Stimulated activated naive CD8-positive, alpha-beta T cell treated with anti-CD3 and anti-CD28 coated beads, Interleukin-15, Interleukin-2, amounts not matched to agents 100 ng/mL and 50 ng/mL, for 24 hours (primary cell): Measurements from ENCODE around the gene DAGLB.
A peak's percentile ranks its signal among the peaks of the same experiment; 100 is the strongest.
"Not testable (repeated sequence)": the region's sequence is repeated elsewhere in the genome, so short reads cannot be mapped to it uniquely, and the experiment has no call there.

Source experiments
- H3K27ac Mint-ChIP-seq: one replicate; pipeline ENCODE4 v1.8.0; 2021; ENCODE audit warnings: mild to moderate bottlenecking, mixed read lengths
- H3K27me3 Mint-ChIP-seq: one replicate; pipeline ENCODE4 v1.8.0; 2021; ENCODE audit warnings: mixed read lengths
- H3K36me3 Mint-ChIP-seq: one replicate; pipeline ENCODE4 v1.8.0; 2021; ENCODE audit warnings: low read depth, mixed read lengths
- H3K4me1 Mint-ChIP-seq: one replicate; pipeline ENCODE4 v1.8.0; 2021; ENCODE audit warnings: low read depth, mixed read lengths
- H3K4me3 Mint-ChIP-seq: one replicate; pipeline ENCODE4 v1.8.0; 2021; ENCODE audit warnings: mild to moderate bottlenecking, mixed read lengths
- H3K9me3 Mint-ChIP-seq: one replicate; pipeline ENCODE4 v1.8.0; 2021; ENCODE audit warnings: mixed read lengths

Gene DAGLB

GRCh38 chr7:6477318-6477660 is 29.5 kb upstream of the DAGLB start:
- Mint-ChIP-seq H3K27ac (no peak overlapping the region), H3K4me3 (no peak overlapping the region), H3K36me3 (peaks cover 50% of the 10 kb centered on the region), H3K4me1 (peaks cover 75% of the 10 kb centered on the region), H3K9me3 (no peaks in the 10 kb centered on the region), H3K27me3 (no peaks in the 10 kb centered on the region)

DNA sequence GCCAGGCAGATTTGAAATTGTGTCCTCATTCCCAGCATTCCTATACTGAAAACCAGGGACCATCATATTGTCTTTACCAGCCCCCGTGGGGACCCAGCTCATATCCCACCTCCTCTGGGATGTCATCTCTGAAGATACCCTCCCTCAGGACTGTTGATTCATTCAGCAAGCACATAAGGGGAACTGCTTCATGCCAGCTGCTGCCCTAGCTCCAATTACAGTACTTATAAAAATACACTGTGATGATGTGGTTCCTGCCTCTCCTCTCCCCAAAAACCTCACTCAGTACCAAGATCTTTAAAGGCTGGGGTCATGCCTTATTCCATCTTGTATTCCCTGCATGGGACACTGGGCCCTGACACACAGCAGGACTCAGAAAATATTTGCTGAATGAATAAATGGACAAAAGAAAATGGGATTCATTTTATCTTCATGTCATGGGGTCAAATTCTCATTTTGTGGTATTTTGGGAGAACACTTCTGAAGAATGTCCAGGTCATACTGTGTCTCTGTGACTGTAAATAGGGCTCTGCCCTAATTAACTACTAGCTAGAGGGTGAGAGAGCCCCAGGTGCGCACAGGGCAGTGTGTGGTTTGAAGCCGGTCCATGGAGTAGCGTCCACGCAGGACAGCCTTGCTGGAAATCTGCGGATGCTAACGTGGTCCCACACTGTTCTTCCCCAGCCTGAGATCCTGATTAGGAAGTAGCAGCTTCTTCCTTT is 29.0 kb upstream of the DAGLB start:
- no peaks in the 10 kb centered on the region for H3K9me3 Mint-ChIP-seq
- peaks cover 70% of the 10 kb centered on the region for H3K4me1 Mint-ChIP-seq
- H3K36me3 Mint-ChIP-seq = peaks cover 54% of the 10 kb centered on the region
- H3K27me3 Mint-ChIP-seq = no peaks in the 10 kb centered on the region
- no peak overlapping the region for H3K4me3 Mint-ChIP-seq
- H3K27ac Mint-ChIP-seq = peak overlapping the region; percentile 52

DNA sequence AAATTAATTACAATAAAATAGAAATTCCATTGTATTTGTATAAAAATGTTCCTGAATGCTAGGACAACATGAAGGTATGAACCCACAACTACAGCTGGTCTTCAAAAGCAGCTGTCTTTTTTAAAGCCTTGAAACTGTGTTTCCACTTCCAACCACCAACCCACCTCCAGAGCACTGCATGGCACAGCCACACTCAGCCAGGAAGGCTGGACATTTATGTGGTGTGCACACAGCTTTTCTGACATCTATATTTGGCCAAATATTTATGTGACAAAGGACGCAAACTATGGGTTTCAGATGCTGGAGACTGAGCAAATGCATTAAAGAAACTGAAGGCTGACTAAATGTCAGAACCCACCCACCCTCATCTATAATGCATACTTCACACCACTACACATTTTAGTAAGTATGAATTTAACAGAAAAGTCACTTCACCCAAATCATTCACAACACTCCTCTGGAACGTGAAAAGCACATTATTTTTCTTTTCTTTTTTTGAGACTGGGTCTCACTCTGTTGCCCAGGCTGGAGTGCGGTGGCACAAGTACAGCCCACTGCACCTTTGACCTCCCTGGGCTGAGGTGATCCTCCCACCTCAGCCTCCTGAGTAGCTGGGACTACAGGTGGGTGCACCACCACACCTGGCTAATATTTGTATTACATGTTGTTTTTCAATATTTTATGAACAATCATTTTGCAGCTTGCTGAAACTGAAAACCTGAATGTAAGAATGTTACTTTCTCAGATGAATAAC is 27.9 kb upstream of the DAGLB start:
- Mint-ChIP-seq H3K27me3 (no peaks in the 10 kb centered on the region), H3K4me3 (no peak overlapping the region), H3K4me1 (peaks cover 58% of the 10 kb centered on the region), H3K36me3 (peaks cover 48% of the 10 kb centered on the region), H3K27ac (no peak overlapping the region), H3K9me3 (no peaks in the 10 kb centered on the region)

DNA sequence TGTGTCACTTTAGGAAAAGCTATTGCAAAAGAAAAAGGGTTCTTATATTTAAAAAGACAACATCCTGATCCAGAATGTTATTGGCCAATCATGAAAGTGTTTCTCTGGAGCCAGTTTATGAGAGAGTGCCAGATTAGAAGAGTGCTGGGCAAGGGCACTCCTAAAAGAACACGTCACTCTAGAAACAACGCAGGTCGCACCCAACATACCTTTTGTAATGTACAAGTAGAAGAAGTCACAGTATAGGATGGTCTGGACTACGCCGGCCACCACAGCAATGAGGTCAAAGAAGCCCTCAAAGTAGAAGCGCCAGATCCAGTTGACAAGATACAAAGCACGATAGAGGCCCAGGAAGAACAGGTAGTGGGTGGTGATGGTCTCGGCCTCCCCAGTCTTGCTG is 18.1 kb upstream of the DAGLB start:
- H3K36me3 Mint-ChIP-seq = peaks cover 59% of the 10 kb centered on the region
- H3K27ac Mint-ChIP-seq = peak overlapping the region; percentile 6
- H3K9me3 Mint-ChIP-seq = no peaks in the 10 kb centered on the region

GRCh38 chr7:6463609-6464008 is 15.9 kb upstream of the DAGLB start:
- H3K36me3 Mint-ChIP-seq = peaks cover 49% of the 10 kb centered on the region
- H3K27me3 Mint-ChIP-seq, H3K4me3 Mint-ChIP-seq, H3K9me3 Mint-ChIP-seq, H3K27ac Mint-ChIP-seq, H3K4me1 Mint-ChIP-seq: not testable (repeated sequence)

More for the DNA sequence above, 18.1 kb upstream of the DAGLB start:
- Mint-ChIP-seq H3K4me1 (no peaks in the 10 kb centered on the region), H3K27me3 (no peaks in the 10 kb centered on the region), H3K4me3 (no peak overlapping the region)

GRCh38 chr7:6461946-6462550 is 14.3 kb upstream of the DAGLB start:
- no peaks in the 10 kb centered on the region for H3K4me1 Mint-ChIP-seq
- peaks cover 37% of the 10 kb centered on the region for H3K36me3 Mint-ChIP-seq
- no peaks in the 10 kb centered on the region for H3K9me3 Mint-ChIP-seq
- H3K27me3 Mint-ChIP-seq = no peaks in the 10 kb centered on the region
- no peak overlapping the region for H3K27ac Mint-ChIP-seq
- H3K4me3 Mint-ChIP-seq = no peak overlapping the region

GRCh38 chr7:6460990-6461584 is 13.3 kb upstream of the DAGLB start:
- Mint-ChIP-seq H3K27me3 (no peaks in the 10 kb centered on the region), H3K4me3 (no peak overlapping the region), H3K27ac (no peak overlapping the region), H3K9me3 (no peaks in the 10 kb centered on the region), H3K36me3 (peaks cover 27% of the 10 kb centered on the region), H3K4me1 (no peaks in the 10 kb centered on the region)

DNA sequence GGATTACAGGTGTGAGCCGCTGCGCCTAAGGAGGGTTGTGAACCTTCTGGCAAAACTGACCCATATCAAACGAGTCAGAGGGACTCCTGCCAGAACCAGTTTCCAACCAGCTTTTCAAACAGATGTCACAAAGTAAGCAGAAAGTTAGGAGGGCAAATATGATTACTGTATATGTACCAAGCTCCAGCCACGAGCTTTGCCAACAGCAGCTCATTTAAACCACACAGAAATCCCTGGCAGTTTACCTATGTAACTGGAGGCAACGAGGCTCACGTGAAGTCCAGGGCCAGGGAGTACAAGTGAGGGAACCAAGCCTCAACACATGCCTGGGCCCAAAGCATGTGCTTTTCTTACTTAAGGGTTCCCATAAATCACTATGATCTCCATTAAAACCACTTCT is 12.5 kb upstream of the DAGLB start:
- peaks cover 20% of the 10 kb centered on the region for H3K36me3 Mint-ChIP-seq
- no peaks in the 10 kb centered on the region for H3K4me1 Mint-ChIP-seq
- H3K27me3 Mint-ChIP-seq = no peaks in the 10 kb centered on the region
- H3K4me3 Mint-ChIP-seq = no peak overlapping the region
- no peaks in the 10 kb centered on the region for H3K9me3 Mint-ChIP-seq
- H3K27ac Mint-ChIP-seq = no peak overlapping the region

GRCh38 chr7:6458676-6459075 is 10.9 kb upstream of the DAGLB start:
- H3K9me3 Mint-ChIP-seq, H3K4me3 Mint-ChIP-seq, H3K4me1 Mint-ChIP-seq, H3K27ac Mint-ChIP-seq, H3K27me3 Mint-ChIP-seq: not testable (repeated sequence)
- H3K36me3 Mint-ChIP-seq = peaks cover 18% of the 10 kb centered on the region

DNA sequence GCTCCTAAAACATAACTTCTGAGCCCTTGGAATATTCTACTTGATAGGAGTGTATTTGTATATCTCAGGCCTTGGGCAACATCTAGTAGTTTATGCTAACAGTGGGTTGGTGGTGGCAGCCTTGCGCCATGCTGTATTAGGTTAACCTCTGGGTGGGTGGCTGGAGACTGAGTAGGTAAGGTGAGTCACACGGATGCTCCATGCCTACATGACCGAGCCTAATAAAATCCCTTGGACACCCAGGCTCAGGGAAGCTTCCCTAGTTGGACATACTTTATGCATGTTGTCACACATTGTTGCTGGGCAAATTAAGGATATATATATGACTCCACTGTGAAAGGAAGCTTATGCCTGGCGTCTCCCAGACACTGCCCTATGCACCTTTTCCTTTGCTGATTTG is 6.0 kb upstream of the DAGLB start:
- H3K4me1 Mint-ChIP-seq = no peaks in the 10 kb centered on the region
- H3K9me3 Mint-ChIP-seq = no peaks in the 10 kb centered on the region
- H3K27ac Mint-ChIP-seq = no peak overlapping the region
- H3K36me3 Mint-ChIP-seq = no peaks in the 10 kb centered on the region
- no peak overlapping the region for H3K4me3 Mint-ChIP-seq
- H3K27me3 Mint-ChIP-seq = no peaks in the 10 kb centered on the region

GRCh38 chr7:6451224-6451705 is 3.5 kb upstream of the DAGLB start:
- H3K4me3 Mint-ChIP-seq = no peak overlapping the region
- no peaks in the 10 kb centered on the region for H3K9me3 Mint-ChIP-seq
- no peak overlapping the region for H3K27ac Mint-ChIP-seq
- H3K36me3 Mint-ChIP-seq = no peaks in the 10 kb centered on the region
- peaks cover 14% of the 10 kb centered on the region for H3K4me1 Mint-ChIP-seq
- no peaks in the 10 kb centered on the region for H3K27me3 Mint-ChIP-seq

GRCh38 chr7:6450591-6450990 is 2.8 kb upstream of the DAGLB start:
- H3K27ac Mint-ChIP-seq, H3K4me3 Mint-ChIP-seq, H3K9me3 Mint-ChIP-seq, H3K27me3 Mint-ChIP-seq, H3K36me3 Mint-ChIP-seq: not testable (repeated sequence)
- H3K4me1 Mint-ChIP-seq = peaks cover 19% of the 10 kb centered on the region

- H3K27me3 Mint-ChIP-seq, H3K27ac Mint-ChIP-seq, H3K9me3 Mint-ChIP-seq, H3K4me3 Mint-ChIP-seq: not testable (repeated sequence)
- peaks cover 26% of the 10 kb centered on the region for H3K4me1 Mint-ChIP-seq
- H3K36me3 Mint-ChIP-seq = peaks cover 11% of the 10 kb centered on the region
Observed at GRCh38 chr7:6449884-6450283, 2.1 kb upstream of the DAGLB start.

- H3K36me3 Mint-ChIP-seq = peaks cover 18% of the 10 kb centered on the region
- peak overlapping the region; percentile 90 for H3K4me3 Mint-ChIP-seq
- H3K4me1 Mint-ChIP-seq = peaks cover 30% of the 10 kb centered on the region
- H3K27ac Mint-ChIP-seq = no peak overlapping the region
- no peaks in the 10 kb centered on the region for H3K9me3 Mint-ChIP-seq
- H3K27me3 Mint-ChIP-seq = no peaks in the 10 kb centered on the region
Observed at GRCh38 chr7:6448943-6449543, 1.3 kb upstream of the DAGLB start.
